GM12878 (cell line): ENCODE measurements around the gene DPP6. TPM values are rescaled to one million over a fixed set of nuclear protein-coding genes. Genes with fewer than 3 reads are reported as not detected.

Experiments used
- ATAC-seq: fragments of 200-7000 bp; cut with Tn5 transposase; 3 replicates; pipeline ENCODE4 v1.9.1; 2020; ENCODE audit warnings: mild to moderate bottlenecking, moderate library complexity
- BruUV-seq: library from RNA; stranded (reverse); fragments of 400-500 nt; replicated peaks from 2 replicates; lab custom pipeline; 2021; lab: Mats Ljungman, UMichigan
- CTCF ChIA-PET: fragments of 300-600 bp; sonication (Branson Sonifier 250); formaldehyde crosslinking; extraction: SDS; loops from one replicate; lab custom pipeline; 2021; ENCODE audit warnings: inconsistent platforms; lab: Yijun Ruan, JAX
- POLR2A ChIA-PET: fragments of 350-600 bp; formaldehyde crosslinking; extraction: SDS; loops from one replicate; lab custom pipeline; 2021; ENCODE audit warnings: inconsistent platforms; lab: Charles Lee
- RAD21 ChIA-PET: fragments of 300-600 bp; sonication (Branson Sonifier 250); formaldehyde crosslinking; loops from one replicate; lab custom pipeline; 2023; ENCODE audit warnings: antibody characterized with exemption; ENCODE audit not compliant: unreplicated experiment; lab: Charles Lee
- SMC1A ChIA-PET: fragments of 300-600 bp; sonication (Branson Sonifier 250); formaldehyde crosslinking; loops from one replicate; lab custom pipeline; 2023; ENCODE audit not compliant: unreplicated experiment, uncharacterized antibody; lab: Charles Lee
- DNase-seq: peaks from one replicate; pipeline ENCODE4 v3.0.0-alpha.2; 2011; ENCODE audit warnings: low read depth, low spot score
- FAIRE-seq: peaks from 3 replicates; lab custom pipeline; 2011; peaks lifted over from hg19 to GRCh38; lab: Jason Lieb, UNC
- H2AFZ ChIP-seq: 2 replicates; pipeline ENCODE4 v1.6.0; 2011; ENCODE audit warnings: low read depth, low read length, control low read depth; ENCODE audit not compliant: control insufficient read depth
- H3K27ac ChIP-seq: 2 replicates; pipeline ENCODE4 v1.5.1; 2011; ENCODE audit warnings: control low read depth; ENCODE audit not compliant: control insufficient read depth, insufficient read depth
- H3K27me3 ChIP-seq, 2 experiments: replicated peaks in 1 of 2; 2 replicates each; pipeline versions ENCODE4 v1.6.0 to v1.6.1; 2011; ENCODE audit warnings: low read length in 1 of 2; ENCODE audit not compliant: control insufficient read depth in 2 of 2, insufficient read depth in 2 of 2
- H3K36me3 ChIP-seq, 2 experiments: 2 replicates each; pipeline ENCODE4 v1.5.1; 2011; ENCODE audit warnings: low read length in 1 of 2; ENCODE audit not compliant: control insufficient read depth in 2 of 2, insufficient read depth in 2 of 2
- H3K4me1 ChIP-seq: 2 replicates; pipeline ENCODE4 v1.6.1; 2011; ENCODE audit warnings: mild to moderate bottlenecking, low read length, moderate library complexity, mixed read lengths; ENCODE audit not compliant: control insufficient read depth, insufficient read depth
- H3K4me2 ChIP-seq: 2 replicates; pipeline ENCODE4 v1.6.0; 2011; ENCODE audit warnings: control low read depth; ENCODE audit not compliant: control insufficient read depth, insufficient read depth
- H3K4me3 ChIP-seq: fragments of 200-600 bp; sonication (generic); 2 replicates; pipeline ENCODE4 v1.5.1; 2016
- H3K79me2 ChIP-seq: 2 replicates; pipeline ENCODE4 v1.6.0; 2011; ENCODE audit warnings: low read length; ENCODE audit not compliant: control insufficient read depth, insufficient read depth
- H3K9ac ChIP-seq: 2 replicates; pipeline ENCODE4 v1.8.0; 2011; ENCODE audit warnings: low read length, control low read depth, mixed read lengths; ENCODE audit not compliant: control insufficient read depth, insufficient read depth
- H3K9me3 ChIP-seq: replicated peaks from 3 replicates; pipeline ENCODE4 v1.5.1; 2011; ENCODE audit warnings: mild to moderate bottlenecking, low read length; ENCODE audit not compliant: control insufficient read depth, insufficient read depth
- H4K20me1 ChIP-seq: 2 replicates; pipeline ENCODE4 v1.6.0; 2011; ENCODE audit not compliant: control insufficient read depth, insufficient read depth
- E4F1 ChIP-seq: fragments of 450-650 bp; IDR thresholded peaks from 2 replicates; pipeline ENCODE4 v1.6.1; 2018; ENCODE audit warnings: borderline replicate concordance, mild to moderate bottlenecking; ENCODE audit not compliant: partially characterized antibody
- KDM1A ChIP-seq: fragments of 200-600 bp; sonication (generic); IDR thresholded peaks from 2 replicates; pipeline ENCODE4 v1.6.1; 2016; ENCODE audit warnings: borderline replicate concordance
- NFYB ChIP-seq: IDR thresholded peaks from 2 replicates; pipeline ENCODE4 v1.6.1; 2011; ENCODE audit warnings: low read depth, mild to moderate bottlenecking, low read length, improper control_type of control experiment, moderate library complexity; ENCODE audit not compliant: insufficient read depth
- SRF ChIP-seq, 2 experiments: IDR thresholded peaks; 2 replicates each; pipeline ENCODE4 v1.6.1; 2011; ENCODE audit warnings: low read depth in 2 of 2, low read length in 2 of 2, mild to moderate bottlenecking in 1 of 2, moderate library complexity in 1 of 2
- WGBS: methylation state at CpG from one replicate; pipeline ENCODE4 v1.1.6; 2016; ENCODE audit warnings: low lambda C conversion rate; ENCODE audit not compliant: insufficient replicate concordance, insufficient coverage; ENCODE audit errors: missing lambda C conversion rate; 5-methylcytosine and 5-hydroxymethylcytosine counted together
- in situ Hi-C: fragments of 300-500 bp; cut with MboI; formaldehyde crosslinking; loops from 9 replicates; pipeline ENCODE4 v1.14.3; 2018; ENCODE audit warnings: mixed read lengths
- intact Hi-C: fragments of 100-400 bp; cut with micrococcal nuclease; formaldehyde crosslinking; loops from one replicate; pipeline ENCODE4 v1.14.2; 2022; ENCODE audit not compliant: unreplicated experiment
- polyA plus RNA-seq, 11 experiments: library from polyadenylated mRNA; depleted of rRNA in 4 of 11; unstranded in 6 of 11; stranded (reverse) in 5 of 11; fragments of >200 nt; fragmentation: Nextera tagmentation in 4 of 11; fragmentation: Illumina TruSeq in 1 of 11; extraction: Ambion mirVana in 4 of 11; extraction: Trizol in 1 of 11; gene quantifications; 1 replicate in 1 of 11; 2 replicates in 10 of 11; pipeline versions ENCODE4 v1.2.1 to v1.2.3, GENCODE V29; 2011 to 2016; ENCODE audit warnings: inconsistent platforms in 2 of 11, missing spikeins in 2 of 11, low read depth in 1 of 11
- total RNA-seq, 4 experiments: library from RNA; depleted of rRNA in 3 of 4; stranded (reverse); fragments of >200 nt in 3 of 4; fragmentation: Illumina TruSeq in 1 of 4; extraction: Trizol in 1 of 4; gene quantifications; 2 replicates each; pipeline versions ENCODE4 v1.2.1 to v1.2.3, GENCODE V29; 2013 to 2021
- TF ChIP-seq, protein P1 (sequence below): fragments of 450-650 bp; IDR thresholded peaks from 2 replicates; pipeline ENCODE4 v1.6.1; 2017; ENCODE audit warnings: low read depth, mild to moderate bottlenecking, moderate library complexity

Gene DPP6
- total and polyA plus RNA-seq, 10 of the 15 experiments (the other 5 are each of a cell fraction or from before 2014, with no cell fraction given): not detected

GRCh38 chr7:154843670-154844237 lies 791.6 kb downstream of the DPP6 start:
- SMC1A ChIA-PET: interaction anchor here (0.9 to 1.0 kb wide), 2 partner anchors 12 to 21 kb away, joined by 4 read pairs; no protein-coding TSS in a partner anchor

More at GRCh38 chr7:154843670-154844237, 791.6 kb downstream of the DPP6 start:
- FAIRE-seq (no peak), DNase-seq (no peak), ATAC-seq (peak; percentile 49)
- H3K4me2 ChIP-seq: no peak overlapping the region
- H2AFZ ChIP-seq: no peak overlapping the region
- H3K4me1 ChIP-seq: no peaks in the 10 kb centered on the region
- H3K9me3 ChIP-seq: no peaks in the 10 kb centered on the region; the same call in 2 of the 3 replicates
- ChIA-PET CTCF (interaction anchor here (1.0 kb wide), 1 partner anchor 23 kb away, joined by 3 read pairs; no protein-coding TSS in a partner anchor), RAD21 (interaction anchor here (0.7 kb wide), 1 partner anchor 22 kb away, joined by 3 read pairs; no protein-coding TSS in a partner anchor), POLR2A (no interaction called here)
- H3K9ac ChIP-seq: no peak overlapping the region
- in situ Hi-C loops: no loop called here
- H3K27ac ChIP-seq: no peak overlapping the region
- H3K4me3 ChIP-seq: no peak overlapping the region
- TF ChIP-seq KDM1A (no peak), SRF (IDR thresholded peaks at IDR 0.05; ENCODE audit: low read depth in 2 of 2, low read length in 2 of 2) (no peak), NFYB (no peak), E4F1 (no peak)
- TF ChIP-seq, protein P1, sequence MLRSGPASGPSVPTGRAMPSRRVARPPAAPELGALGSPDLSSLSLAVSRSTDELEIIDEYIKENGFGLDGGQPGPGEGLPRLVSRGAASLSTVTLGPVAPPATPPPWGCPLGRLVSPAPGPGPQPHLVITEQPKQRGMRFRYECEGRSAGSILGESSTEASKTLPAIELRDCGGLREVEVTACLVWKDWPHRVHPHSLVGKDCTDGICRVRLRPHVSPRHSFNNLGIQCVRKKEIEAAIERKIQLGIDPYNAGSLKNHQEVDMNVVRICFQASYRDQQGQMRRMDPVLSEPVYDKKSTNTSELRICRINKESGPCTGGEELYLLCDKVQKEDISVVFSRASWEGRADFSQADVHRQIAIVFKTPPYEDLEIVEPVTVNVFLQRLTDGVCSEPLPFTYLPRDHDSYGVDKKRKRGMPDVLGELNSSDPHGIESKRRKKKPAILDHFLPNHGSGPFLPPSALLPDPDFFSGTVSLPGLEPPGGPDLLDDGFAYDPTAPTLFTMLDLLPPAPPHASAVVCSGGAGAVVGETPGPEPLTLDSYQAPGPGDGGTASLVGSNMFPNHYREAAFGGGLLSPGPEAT: no peak
- H3K27me3 ChIP-seq: no peaks in the 10 kb centered on the region
- BruUV-seq: no TSS peak
- WGBS: 65% methylated on average over 5 of the region's 5 CpGs
- H3K79me2 ChIP-seq: no peaks in the 10 kb centered on the region
- H4K20me1 ChIP-seq: no peaks in the 10 kb centered on the region
- no peaks in the 10 kb centered on the region for H3K36me3 ChIP-seq
- intact Hi-C loops: no loop called here
